Lower lobe of right lung (tissue), 2 donors: Measurements from ENCODE around the gene SLC5A1. TPM values are rescaled to one million over a fixed set of nuclear protein-coding genes. Genes with fewer than 3 reads are reported as not detected.
"Not testable (repeated sequence)": the region's sequence is repeated elsewhere in the genome, so short reads cannot be mapped to it uniquely, and the experiment has no call there.

Experiments
- ATAC-seq, 2 donors: fragments of 200-7000 bp; cut with Tn5 transposase; one replicate each; pipeline ENCODE4 v1.9.1; 2020 to 2022; ENCODE audit warnings: mild to moderate bottlenecking in 2 of 2, moderate library complexity in 2 of 2
- DNase-seq: peaks from one replicate; pipeline ENCODE4 v3.0.0-alpha.2; 2020
- H3K27ac ChIP-seq: fragments of 200-600 bp; one replicate; pipeline ENCODE4 v1.8.0; 2022
- H3K27me3 ChIP-seq: fragments of 200-600 bp; one replicate; pipeline ENCODE4 v1.8.0; 2022; ENCODE audit warnings: low read depth
- H3K36me3 ChIP-seq: fragments of 200-600 bp; one replicate; pipeline ENCODE4 v1.8.0; 2022; ENCODE audit warnings: mild to moderate bottlenecking
- H3K4me1 ChIP-seq: fragments of 200-600 bp; one replicate; pipeline ENCODE4 v1.8.0; 2022
- H3K4me3 ChIP-seq: fragments of 200-600 bp; one replicate; pipeline ENCODE4 v1.8.0; 2022; ENCODE audit warnings: mild to moderate bottlenecking
- H3K9me3 ChIP-seq: fragments of 200-600 bp; one replicate; pipeline ENCODE4 v1.8.0; 2022
- CTCF ChIP-seq: fragments of 200-600 bp; IDR thresholded peaks from one replicate; pipeline ENCODE4 v1.8.0; 2022; ENCODE audit warnings: antibody characterized with exemption, mild to moderate bottlenecking
- intact Hi-C: fragments of 100-400 bp; cut with DNase I; formaldehyde crosslinking; loops from one replicate; pipeline ENCODE4 v1.11.0; 2022
- total RNA-seq: library from RNA; stranded (reverse); fragmentation: NEBNext Ultra II Directional; extraction: Animal tissue kit (Norgen Biotek cat#: 25700); gene quantifications from one replicate; pipeline ENCODE4 v1.2.1, GENCODE V29; 2021
- donor health status: DM: no; HTN: yes; CAD: no; lungs with severe emphysema.

Gene SLC5A1
- total RNA-seq, 1 donor from 2014 or later, result 1.8 TPM

- Histone ChIP-seq H3K27me3 (peaks cover 9% of the 10 kb centered on the region), H3K9me3 (no peaks in the 10 kb centered on the region), H3K4me3 (no peak within 1 kb of the TSS), H3K27ac (no peak within 1 kb of the TSS), H3K36me3 (no peaks in the 10 kb centered on the region), H3K4me1 (no peaks in the 10 kb centered on the region)
- DNase-seq (no peak), ATAC-seq (no peak)
- intact Hi-C loops, result no loop called here
- TF ChIP-seq CTCF, result no peak
These were observed 115.9 kb downstream of the SLC5A1 start, which contains the start of gene C22orf42 for GRCh38 chr22:32158712-32159533. TSS of gene C22orf42 (minus strand) at chr22:32159303. CDS start at chr22:32159215, 88 bp downstream.

GRCh38 chr22:32160411-32160810 is 117.3 kb downstream of the SLC5A1 start:
- intact Hi-C loops, result not testable (repeated sequence)

More at GRCh38 chr22:32160411-32160810, 117.3 kb downstream of the SLC5A1 start:
- ATAC-seq, H3K4me3 ChIP-seq, H3K27ac ChIP-seq, H3K9me3 ChIP-seq, H3K36me3 ChIP-seq, H3K27me3 ChIP-seq, DNase-seq, H3K4me1 ChIP-seq: not testable (repeated sequence)

Other genes with a start within 250 kb of the SLC5A1 start
- gene YWHAH, start 98.7 kb upstream of the SLC5A1 start, total RNA-seq, result 171 TPM
- not detected for gene C22orf42, start 116.0 kb downstream of the SLC5A1 start, total RNA-seq
- not detected for gene RFPL2, start 161.8 kb downstream of the SLC5A1 start, total RNA-seq
- gene SLC5A4, start 212.1 kb downstream of the SLC5A1 start, total RNA-seq, result 1.4 TPM